ENCODE measurements around the gene C1QTNF1. TPM values are rescaled to one million over a fixed set of nuclear protein-coding genes. Genes with fewer than 3 reads are reported as not detected.

C1QTNF1 gene
- polyA plus RNA-seq, 1 of the 3 experiments (the other 2 are of a cell fraction): 14.3 TPM

DNA sequence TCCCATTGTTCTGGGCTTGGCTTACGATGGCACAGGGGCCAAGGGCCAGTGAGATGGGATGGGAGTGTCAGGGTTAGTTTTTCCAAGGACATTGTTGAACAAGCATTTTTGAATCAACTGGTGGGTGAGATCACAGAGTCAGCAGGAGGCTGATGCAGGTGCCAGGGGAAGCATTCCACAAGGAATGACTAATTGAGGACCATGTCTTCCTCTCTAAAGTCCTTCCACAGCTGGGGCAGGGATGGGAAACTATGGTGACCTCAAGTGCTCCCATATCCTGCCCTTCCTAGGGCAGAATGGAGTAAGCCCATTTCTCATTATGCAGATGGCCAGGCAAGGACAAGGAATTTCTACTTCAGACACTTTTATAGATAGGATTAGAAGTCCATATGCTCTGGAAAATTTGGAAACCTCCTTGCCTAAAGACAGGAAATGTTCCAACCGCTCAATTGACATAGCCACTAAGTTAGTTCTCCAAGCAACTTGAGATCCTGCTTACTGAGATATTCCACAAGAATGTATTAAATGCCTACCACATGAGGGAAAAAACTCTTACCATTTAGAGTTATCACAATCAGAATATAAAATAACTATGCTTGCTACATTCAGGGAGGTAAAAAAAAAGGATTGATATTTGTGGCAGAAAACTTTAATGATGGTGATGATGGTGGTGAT is 29.4 kb downstream of the C1QTNF1 start:
- Histone ChIP-seq H3K9me3 (no peaks in the 10 kb centered on the region), H3K4me3 (ENCODE audit: low read depth in 2 of 2, low read length in 1 of 2) (no peak overlapping the region), H3K27me3 (ENCODE audit: insufficient read depth) (no peaks in the 10 kb centered on the region), H3K27ac (ENCODE audit: low read depth in 2 of 2, low read length in 1 of 2) (no peak overlapping the region), H3K79me2 (ENCODE audit: insufficient read depth) (no peaks in the 10 kb centered on the region), H3K4me1 (ENCODE audit: control insufficient read depth in 1 of 2, insufficient read depth in 2 of 2, low read depth in 1 of 2, low read length in 1 of 2) (no peaks in the 10 kb centered on the region; a peak in 1 of 4 replicates), H3K36me3 (replicated peaks in 1 of 2; ENCODE audit: control insufficient read depth in 1 of 2, insufficient read depth in 2 of 2, low read length in 1 of 2) (no peaks in the 10 kb centered on the region), H3K4me2 (no peak overlapping the region), H3K9me2 (no peaks in the 10 kb centered on the region), H2AFZ (ENCODE audit: low read depth) (no peak overlapping the region), H3F3A (replicated peaks; ENCODE audit: insufficient read depth) (no peaks in the 10 kb centered on the region), H3K9ac (no peak overlapping the region), H4K20me1 (ENCODE audit: insufficient read depth) (no peaks in the 10 kb centered on the region)
- CTCF ChIA-PET: interaction anchor here (0.6 to 25.7 kb wide), 8 partner anchors 8 to 338 kb away, joined by 3 to 529 read pairs (median 6); partner anchors contain the start of gene C1QTNF1
- no peak for DNase-seq
- POLR2A ChIA-PET: no interaction called here
- 50% methylated on average over 2 of the region's 2 CpGs for WGBS (ENCODE audit: low lambda C conversion rate)
- TF ChIP-seq, protein P1, sequence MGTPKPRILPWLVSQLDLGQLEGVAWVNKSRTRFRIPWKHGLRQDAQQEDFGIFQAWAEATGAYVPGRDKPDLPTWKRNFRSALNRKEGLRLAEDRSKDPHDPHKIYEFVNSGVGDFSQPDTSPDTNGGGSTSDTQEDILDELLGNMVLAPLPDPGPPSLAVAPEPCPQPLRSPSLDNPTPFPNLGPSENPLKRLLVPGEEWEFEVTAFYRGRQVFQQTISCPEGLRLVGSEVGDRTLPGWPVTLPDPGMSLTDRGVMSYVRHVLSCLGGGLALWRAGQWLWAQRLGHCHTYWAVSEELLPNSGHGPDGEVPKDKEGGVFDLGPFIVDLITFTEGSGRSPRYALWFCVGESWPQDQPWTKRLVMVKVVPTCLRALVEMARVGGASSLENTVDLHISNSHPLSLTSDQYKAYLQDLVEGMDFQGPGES (IDR thresholded peaks at IDR 0.05; ENCODE audit: low read depth, low read length): no peak
- TF ChIP-seq, protein P2, sequence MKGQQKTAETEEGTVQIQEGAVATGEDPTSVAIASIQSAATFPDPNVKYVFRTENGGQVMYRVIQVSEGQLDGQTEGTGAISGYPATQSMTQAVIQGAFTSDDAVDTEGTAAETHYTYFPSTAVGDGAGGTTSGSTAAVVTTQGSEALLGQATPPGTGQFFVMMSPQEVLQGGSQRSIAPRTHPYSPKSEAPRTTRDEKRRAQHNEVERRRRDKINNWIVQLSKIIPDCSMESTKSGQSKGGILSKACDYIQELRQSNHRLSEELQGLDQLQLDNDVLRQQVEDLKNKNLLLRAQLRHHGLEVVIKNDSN (IDR thresholded peaks at IDR 0.05; ENCODE audit: borderline replicate concordance, low read depth): no peak
- TF ChIP-seq YY1 (IDR thresholded peaks at IDR 0.05; ENCODE audit: low read depth): no peak
- TF ChIP-seq FOSL2 (IDR thresholded peaks at IDR 0.05; ENCODE audit: borderline replicate concordance, low read depth): no peak
- TF ChIP-seq SMC3 (IDR thresholded peaks at IDR 0.05; ENCODE audit: low read depth, low read length): no peak
- TF ChIP-seq GABPA (IDR thresholded peaks at IDR 0.05; ENCODE audit: low read depth): no peak
- no peak for TF ChIP-seq NRF1 (IDR thresholded peaks at IDR 0.05; ENCODE audit: low read depth, low read length)
- no peak for TF ChIP-seq RXRA (IDR thresholded peaks at IDR 0.05; ENCODE audit: borderline replicate concordance, low read depth)
- no peak for TF ChIP-seq FOXJ3 (CRISPR knock-in tag; IDR thresholded peaks at IDR 0.05)

DNA sequence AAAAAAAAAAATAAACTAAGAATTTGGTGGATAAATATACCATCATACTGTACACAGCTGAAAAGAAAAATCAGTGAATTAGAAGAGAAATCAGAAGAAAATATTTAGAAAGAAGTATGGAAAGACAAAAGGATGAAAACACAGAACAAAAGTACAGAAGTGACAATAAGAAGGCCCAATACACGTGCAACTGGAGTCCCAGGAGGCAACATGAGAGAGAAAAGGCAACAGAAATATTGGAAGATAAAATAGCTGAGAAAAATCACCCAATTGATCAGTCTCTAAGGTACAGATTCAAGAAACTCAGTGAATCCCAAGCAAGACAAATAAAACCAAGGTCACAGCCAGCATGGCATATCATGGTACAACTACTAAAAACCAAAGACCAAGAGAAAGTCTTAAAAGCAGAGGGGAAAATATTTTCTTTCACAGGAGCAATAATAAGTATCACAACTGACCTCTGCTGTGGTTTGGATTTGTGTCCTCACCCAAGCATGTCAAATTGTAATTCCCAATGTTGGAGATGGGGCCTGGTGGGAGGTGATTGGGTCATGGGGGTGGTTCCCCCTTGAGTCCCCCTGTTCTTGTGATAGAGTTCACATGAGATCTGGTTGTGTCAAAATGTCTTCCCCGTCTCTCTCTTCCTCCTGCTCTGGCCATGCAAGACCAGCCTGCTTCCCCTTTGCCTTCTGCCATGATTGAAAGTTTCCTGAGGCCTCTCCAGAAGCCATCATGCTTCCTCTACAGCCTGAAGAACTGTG is 30.4 kb downstream of the C1QTNF1 start:
- no peak overlapping the region for H3K27ac ChIP-seq (ENCODE audit: low read depth in 2 of 2, low read length in 1 of 2)
- no peaks in the 10 kb centered on the region for H3K9me2 ChIP-seq
- H3K9me3 ChIP-seq: no peaks in the 10 kb centered on the region
- H3K36me3 ChIP-seq (replicated peaks in 1 of 2; ENCODE audit: control insufficient read depth in 1 of 2, insufficient read depth in 2 of 2, low read length in 1 of 2): no peaks in the 10 kb centered on the region
- H3K9ac ChIP-seq: no peak overlapping the region
- 34% methylated on average over 2 of the region's 2 CpGs for WGBS (ENCODE audit: low lambda C conversion rate)
- ChIA-PET CTCF (interaction anchor here (1.1 to 25.7 kb wide), 6 partner anchors 9 to 337 kb away, joined by 5 to 529 read pairs (median 114); partner anchors contain the start of gene C1QTNF1), POLR2A (no interaction called here)
- no peak overlapping the region for H3K4me2 ChIP-seq
- H3K4me1 ChIP-seq (ENCODE audit: control insufficient read depth in 1 of 2, insufficient read depth in 2 of 2, low read depth in 1 of 2, low read length in 1 of 2): no peaks in the 10 kb centered on the region
- H3K4me3 ChIP-seq (ENCODE audit: low read depth in 2 of 2, low read length in 1 of 2): no peak overlapping the region
- DNase-seq: no peak
- H4K20me1 ChIP-seq (ENCODE audit: insufficient read depth): no peaks in the 10 kb centered on the region
- H3K79me2 ChIP-seq (ENCODE audit: insufficient read depth): no peaks in the 10 kb centered on the region
- H2AFZ ChIP-seq (ENCODE audit: low read depth): no peak overlapping the region
- no peaks in the 10 kb centered on the region for H3K27me3 ChIP-seq (ENCODE audit: insufficient read depth)
- no peaks in the 10 kb centered on the region for H3F3A ChIP-seq (replicated peaks; ENCODE audit: insufficient read depth)
- TF ChIP-seq JUND (IDR thresholded peaks at IDR 0.05) (no peak), GATA2 (CRISPR knock-in tag; IDR thresholded peaks at IDR 0.05) (no peak), SIN3A (IDR thresholded peaks at IDR 0.05; ENCODE audit: borderline replicate concordance, low read depth, low read length) (no peak), YY1 (IDR thresholded peaks at IDR 0.05; ENCODE audit: low read depth) (no peak), RAD21 (IDR thresholded peaks at IDR 0.05; ENCODE audit: low read length) (no peak), SMC3 (IDR thresholded peaks at IDR 0.05; ENCODE audit: low read depth, low read length) (no peak), NFIC (IDR thresholded peaks at IDR 0.05; ENCODE audit: borderline replicate concordance) (no peak), FOSL2 (IDR thresholded peaks at IDR 0.05; ENCODE audit: borderline replicate concordance, low read depth) (no peak), CHD2 (IDR thresholded peaks at IDR 0.05; ENCODE audit: low read length, partially characterized antibody) (no peak), TCF12 (IDR thresholded peaks at IDR 0.05) (no peak), GABPA (IDR thresholded peaks at IDR 0.05; ENCODE audit: low read depth) (no peak), TEAD4 (IDR thresholded peaks at IDR 0.05; ENCODE audit: borderline replicate concordance, insufficient read depth) (no peak)
- TF ChIP-seq, protein P3, sequence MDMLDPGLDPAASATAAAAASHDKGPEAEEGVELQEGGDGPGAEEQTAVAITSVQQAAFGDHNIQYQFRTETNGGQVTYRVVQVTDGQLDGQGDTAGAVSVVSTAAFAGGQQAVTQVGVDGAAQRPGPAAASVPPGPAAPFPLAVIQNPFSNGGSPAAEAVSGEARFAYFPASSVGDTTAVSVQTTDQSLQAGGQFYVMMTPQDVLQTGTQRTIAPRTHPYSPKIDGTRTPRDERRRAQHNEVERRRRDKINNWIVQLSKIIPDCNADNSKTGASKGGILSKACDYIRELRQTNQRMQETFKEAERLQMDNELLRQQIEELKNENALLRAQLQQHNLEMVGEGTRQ (IDR thresholded peaks at IDR 0.05; ENCODE audit: borderline replicate concordance, low read depth, low read length): no peak
- TF ChIP-seq, protein P4, sequence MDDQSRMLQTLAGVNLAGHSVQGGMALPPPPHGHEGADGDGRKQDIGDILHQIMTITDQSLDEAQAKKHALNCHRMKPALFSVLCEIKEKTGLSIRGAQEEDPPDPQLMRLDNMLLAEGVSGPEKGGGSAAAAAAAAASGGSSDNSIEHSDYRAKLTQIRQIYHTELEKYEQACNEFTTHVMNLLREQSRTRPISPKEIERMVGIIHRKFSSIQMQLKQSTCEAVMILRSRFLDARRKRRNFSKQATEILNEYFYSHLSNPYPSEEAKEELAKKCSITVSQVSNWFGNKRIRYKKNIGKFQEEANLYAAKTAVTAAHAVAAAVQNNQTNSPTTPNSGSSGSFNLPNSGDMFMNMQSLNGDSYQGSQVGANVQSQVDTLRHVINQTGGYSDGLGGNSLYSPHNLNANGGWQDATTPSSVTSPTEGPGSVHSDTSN (IDR thresholded peaks at IDR 0.05): no peak
- TF ChIP-seq, protein P1 (IDR thresholded peaks at IDR 0.05; ENCODE audit: low read depth, low read length): no peak

All from SK-N-SH (cell line).